GM12878 (cell line): Measurements from ENCODE around the gene PCED1B.

Source experiments
- ATF7 ChIP-seq: fragments of 450-650 bp; IDR thresholded peaks from 2 replicates; pipeline ENCODE4 v1.6.1; 2016; ENCODE audit warnings: low read depth, mild to moderate bottlenecking
- BACH1 ChIP-seq: fragments of 450-650 bp; IDR thresholded peaks from 2 replicates; pipeline ENCODE4 v1.6.1; 2017; ENCODE audit warnings: mild to moderate bottlenecking, borderline replicate concordance
- CBFB ChIP-seq: IDR thresholded peaks from 2 replicates; pipeline ENCODE4 v1.6.1; 2016; ENCODE audit warnings: antibody characterized with exemption, low read depth
- CREB1 ChIP-seq: IDR thresholded peaks from 2 replicates; pipeline ENCODE4 v1.6.1; 2012; ENCODE audit warnings: low read depth, mild to moderate bottlenecking, inconsistent platforms
- CTCF ChIP-seq, 3 experiments: IDR thresholded peaks in 2 of 3; conservative IDR thresholded peaks in 1 of 3; 2 replicates each; pipeline ENCODE4 v1.5.1; 2011; ENCODE audit warnings: low read depth in 3 of 3, low read length in 3 of 3, mild to moderate bottlenecking in 3 of 3, control low read depth in 2 of 3, moderate library complexity in 2 of 3, inconsistent platforms in 1 of 3, mixed read lengths in 1 of 3; ENCODE audit not compliant: control insufficient read depth in 2 of 3, insufficient read depth in 1 of 3; ENCODE audit errors: extremely low read depth in 1 of 3
- EGR1 ChIP-seq, 2 experiments: IDR thresholded peaks; 1 replicate in 1 of 2; 2 replicates in 1 of 2; pipeline ENCODE4 v1.6.1; 2011 to 2012; ENCODE audit warnings: low read depth in 2 of 2, low read length in 2 of 2, borderline replicate concordance in 1 of 2, mild to moderate bottlenecking in 1 of 2, moderate library complexity in 1 of 2
- MEF2A ChIP-seq: IDR thresholded peaks from 2 replicates; pipeline ENCODE4 v1.6.1; 2011; ENCODE audit warnings: low read depth, mild to moderate bottlenecking, low read length, moderate library complexity; ENCODE audit not compliant: insufficient read depth
- POLR2AphosphoS5 ChIP-seq: IDR thresholded peaks from 2 replicates; pipeline ENCODE4 v1.6.1; 2011; ENCODE audit warnings: mild to moderate bottlenecking, low read length, inconsistent platforms
- PRDM15 ChIP-seq: fragments of 450-650 bp; formaldehyde crosslinking; IDR thresholded peaks from 2 replicates; pipeline ENCODE4 v1.4.0; 2020; ENCODE audit warnings: mild to moderate bottlenecking, moderate library complexity
- RBBP5 ChIP-seq: fragments of 200-600 bp; sonication (generic); conservative IDR thresholded peaks from 2 replicates; pipeline ENCODE4 v1.6.1; 2016
- SIN3A ChIP-seq: IDR thresholded peaks from 2 replicates; pipeline ENCODE4 v1.6.1; 2012; ENCODE audit warnings: low read depth, low read length, improper control_type of control experiment
- SMARCA5 ChIP-seq: fragments of 450-650 bp; IDR thresholded peaks from 2 replicates; pipeline ENCODE4 v1.6.1; 2017; ENCODE audit warnings: mild to moderate bottlenecking
- ZNF217 ChIP-seq: fragments of 450-650 bp; IDR thresholded peaks from 2 replicates; pipeline ENCODE4 v1.6.1; 2017; ENCODE audit warnings: antibody characterized with exemption, mild to moderate bottlenecking
- ZZZ3 ChIP-seq: IDR thresholded peaks from 2 replicates; pipeline ENCODE4 v1.6.1; 2011; ENCODE audit warnings: low read depth; ENCODE audit not compliant: control insufficient read depth, insufficient read length

- TF ChIP-seq CREB1 (no peak), SIN3A (no peak), EGR1 (IDR thresholded peaks at IDR 0.05; ENCODE audit: borderline replicate concordance in 1 of 2, low read depth in 2 of 2, low read length in 2 of 2) (no peak), CTCF (IDR thresholded peaks at IDR 0.05 in 2 of 3, conservative IDR thresholded peaks at IDR 0.05 in 1 of 3; ENCODE audit: control insufficient read depth in 2 of 3, extremely low read depth in 1 of 3, insufficient read depth in 1 of 3, low read depth in 3 of 3, low read length in 3 of 3) (no peak), ZNF217 (no peak), SMARCA5 (no peak), POLR2AphosphoS5 (no peak), PRDM15 (CRISPR knock-in tag) (no peak), BACH1 (no peak), ZZZ3 (no peak), CBFB (no peak), MEF2A (no peak), RBBP5 (no peak), ATF7 (no peak)
Observed at GRCh38 chr12:47110011-47110541, 30.7 kb downstream of the PCED1B start.
